ENCODE results near the gene PHAF1.
"Not testable (repeated sequence)": the region's sequence is repeated elsewhere in the genome, so short reads cannot be mapped to it uniquely, and the experiment has no call there.

Gene PHAF1

DNA sequence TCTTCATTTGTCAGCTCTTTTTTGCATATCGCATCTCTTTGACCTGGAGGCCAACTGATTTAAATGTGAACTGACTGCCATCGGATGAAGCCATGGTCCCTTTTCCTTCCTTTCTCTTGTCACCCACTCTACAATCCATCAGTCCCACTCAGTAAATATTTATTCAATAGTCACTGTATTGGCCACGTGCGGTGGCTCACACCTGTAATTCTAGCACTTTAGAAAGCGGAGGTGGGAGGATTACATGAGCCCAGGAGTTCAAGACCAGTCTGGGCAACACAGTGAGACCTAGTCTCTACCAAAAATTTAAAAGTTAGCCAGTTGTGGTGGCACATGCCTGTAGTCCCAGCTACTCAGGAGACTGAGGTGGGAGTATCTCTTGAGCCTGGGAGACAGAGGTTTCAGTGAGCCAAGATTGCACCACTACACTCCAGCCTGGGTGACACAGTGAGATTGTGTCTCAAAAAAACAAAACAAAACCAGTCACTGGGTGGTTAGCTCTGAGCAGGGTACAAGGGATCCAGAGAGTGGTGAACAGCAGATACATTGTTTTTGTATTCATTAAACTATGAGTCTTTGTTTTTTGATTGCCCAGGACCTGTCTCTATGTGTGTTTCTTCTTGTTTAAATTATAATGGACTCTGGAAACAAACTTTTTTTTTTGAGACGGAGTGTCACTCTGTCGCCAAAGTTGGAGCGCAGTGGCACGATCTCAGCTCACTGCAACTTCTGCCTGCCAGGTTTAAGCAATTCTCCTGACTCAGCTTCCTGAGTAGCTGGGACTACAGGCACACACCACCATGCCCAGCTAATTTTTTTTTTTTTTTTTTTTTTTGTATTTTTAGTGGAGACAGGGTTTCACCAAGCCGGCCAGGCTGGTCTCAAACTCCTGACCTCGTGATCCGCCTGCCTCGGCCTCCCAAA is 6.9 kb downstream of the PHAF1 start:
- Histone ChIP-seq H3K27me3 (replicated peaks; ENCODE audit: control insufficient read depth, insufficient read depth, low read length, poor library complexity, severe bottlenecking) (no peaks in the 10 kb centered on the region), H3K4me3 (ENCODE audit: insufficient read depth, low read depth, low read length, poor library complexity, severe bottlenecking) (no peak overlapping the region), H3K27ac (ENCODE audit: insufficient read depth, low read length, poor library complexity, severe bottlenecking) (no peak overlapping the region), H3K36me3 (ENCODE audit: control insufficient read depth, insufficient read depth, low read length) (peaks cover 11% of the 10 kb centered on the region), H3K4me1 (ENCODE audit: control insufficient read depth, insufficient read depth, low read length, poor library complexity, severe bottlenecking) (peaks cover 4% of the 10 kb centered on the region), H3K9me3 (ENCODE audit: control insufficient read depth, low read length) (no peaks in the 10 kb centered on the region)
- no peak for DNase-seq

DNA sequence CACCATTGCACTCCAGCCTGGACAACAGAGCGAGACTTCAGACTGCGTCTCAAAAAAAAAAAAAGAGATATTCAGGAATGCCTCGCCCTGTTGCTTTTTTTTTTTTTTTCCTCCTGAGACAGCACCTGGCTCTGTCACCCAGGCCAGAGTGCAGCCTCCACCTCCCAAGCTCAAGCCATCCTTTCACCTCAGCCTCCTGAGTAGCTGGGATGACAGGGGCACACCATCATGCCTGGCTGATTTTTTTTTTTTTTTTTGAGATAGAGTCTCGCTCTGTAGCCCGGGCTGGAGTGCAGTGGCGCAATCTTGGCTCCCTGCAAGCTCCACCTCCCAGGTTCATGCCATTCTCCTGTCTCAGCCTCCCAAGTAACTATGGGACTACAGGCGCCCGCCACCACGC is 8.0 kb downstream of the PHAF1 start:
- Histone ChIP-seq H3K4me1 (ENCODE audit: control insufficient read depth, insufficient read depth, low read length, poor library complexity, severe bottlenecking) (no peaks in the 10 kb centered on the region), H3K27ac (ENCODE audit: insufficient read depth, low read length, poor library complexity, severe bottlenecking) (no peak overlapping the region), H3K36me3 (ENCODE audit: control insufficient read depth, insufficient read depth, low read length) (peaks cover 14% of the 10 kb centered on the region), H3K9me3 (ENCODE audit: control insufficient read depth, low read length) (no peaks in the 10 kb centered on the region), H3K27me3 (replicated peaks; ENCODE audit: control insufficient read depth, insufficient read depth, low read length, poor library complexity, severe bottlenecking) (no peaks in the 10 kb centered on the region), H3K4me3 (ENCODE audit: insufficient read depth, low read depth, low read length, poor library complexity, severe bottlenecking) (no peak overlapping the region)
- no peak for DNase-seq

DNA sequence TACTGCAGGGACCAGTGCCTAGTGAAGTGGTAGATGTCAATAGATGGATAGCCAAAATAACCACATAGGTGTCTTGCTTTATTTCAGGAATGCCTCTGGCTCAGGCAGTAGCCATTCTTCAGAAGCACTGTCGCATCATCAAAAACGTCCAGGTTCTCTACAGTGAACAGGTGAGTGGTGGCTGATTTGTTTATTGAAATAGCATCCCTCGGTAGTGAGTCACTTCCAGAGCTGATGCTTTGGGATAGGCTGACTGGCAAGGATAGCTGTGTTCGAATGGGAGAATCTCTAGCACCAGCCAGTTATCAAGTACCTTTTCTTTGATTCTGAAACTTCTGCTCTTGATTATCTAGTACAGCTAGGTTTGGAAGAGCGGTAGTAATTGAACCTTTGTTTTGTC is 10.3 kb downstream of the PHAF1 start:
- Histone ChIP-seq H3K4me1 (ENCODE audit: control insufficient read depth, insufficient read depth, low read length, poor library complexity, severe bottlenecking) (no peaks in the 10 kb centered on the region), H3K27me3 (replicated peaks; ENCODE audit: control insufficient read depth, insufficient read depth, low read length, poor library complexity, severe bottlenecking) (no peaks in the 10 kb centered on the region), H3K27ac (ENCODE audit: insufficient read depth, low read length, poor library complexity, severe bottlenecking) (no peak overlapping the region), H3K4me3 (ENCODE audit: insufficient read depth, low read depth, low read length, poor library complexity, severe bottlenecking) (no peak overlapping the region), H3K36me3 (ENCODE audit: control insufficient read depth, insufficient read depth, low read length) (peaks cover 18% of the 10 kb centered on the region), H3K9me3 (ENCODE audit: control insufficient read depth, low read length) (no peaks in the 10 kb centered on the region)
- DNase-seq, result no peak

DNA sequence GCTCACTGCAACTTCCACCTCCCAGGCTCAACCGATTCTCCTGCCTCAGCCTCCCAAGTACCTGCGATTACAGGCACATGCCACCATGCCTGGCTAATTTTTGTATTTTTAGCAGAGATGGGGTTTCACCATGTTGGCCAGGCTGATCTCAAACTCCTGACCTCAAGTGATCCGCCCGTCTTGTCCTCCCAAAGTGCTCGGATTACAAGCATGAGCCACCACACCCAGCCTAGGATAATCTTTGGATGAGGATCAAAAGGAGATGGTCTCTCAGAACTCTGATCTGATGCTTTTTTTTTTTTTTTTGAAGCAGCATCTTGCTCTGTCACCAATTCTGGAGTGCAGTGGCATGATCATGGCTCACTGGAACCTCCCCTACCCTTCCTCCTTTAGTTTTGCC is 13.1 kb downstream of the PHAF1 start:
- not testable (repeated sequence) for DNase-seq; H3K27me3 ChIP-seq (replicated peaks; ENCODE audit: control insufficient read depth, insufficient read depth, low read length, poor library complexity, severe bottlenecking); H3K4me3 ChIP-seq (ENCODE audit: insufficient read depth, low read depth, low read length, poor library complexity, severe bottlenecking); H3K9me3 ChIP-seq (ENCODE audit: control insufficient read depth, low read length); H3K27ac ChIP-seq (ENCODE audit: insufficient read depth, low read length, poor library complexity, severe bottlenecking); H3K4me1 ChIP-seq (ENCODE audit: control insufficient read depth, insufficient read depth, low read length, poor library complexity, severe bottlenecking)
- peaks cover 18% of the 10 kb centered on the region for H3K36me3 ChIP-seq (ENCODE audit: control insufficient read depth, insufficient read depth, low read length)

DNA sequence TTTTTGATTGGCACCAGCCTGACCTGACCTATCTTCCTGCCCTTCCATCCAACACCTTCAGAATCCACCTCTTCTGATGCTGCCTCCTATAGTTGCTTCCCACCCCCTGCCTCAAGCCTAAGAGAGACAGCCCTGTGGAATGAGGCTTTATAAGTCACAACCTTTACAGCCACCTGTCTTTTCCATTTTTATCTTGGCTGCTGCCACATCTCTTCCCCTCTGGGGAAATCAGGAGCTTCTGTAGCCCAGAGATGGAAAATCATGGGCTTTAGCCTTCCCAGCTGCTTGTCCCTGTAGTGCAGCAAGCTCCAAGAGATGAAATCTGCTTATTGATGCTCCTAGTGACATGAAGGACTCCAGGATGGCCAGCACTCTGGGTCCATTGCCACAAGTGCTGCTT is 18.7 kb downstream of the PHAF1 start:
- H3K36me3 ChIP-seq (ENCODE audit: control insufficient read depth, insufficient read depth, low read length), result peaks cover 30% of the 10 kb centered on the region
- no peak overlapping the region for H3K27ac ChIP-seq (ENCODE audit: insufficient read depth, low read length, poor library complexity, severe bottlenecking)
- no peaks in the 10 kb centered on the region for H3K9me3 ChIP-seq (ENCODE audit: control insufficient read depth, low read length)
- H3K4me3 ChIP-seq (ENCODE audit: insufficient read depth, low read depth, low read length, poor library complexity, severe bottlenecking), result no peak overlapping the region
- H3K27me3 ChIP-seq (replicated peaks; ENCODE audit: control insufficient read depth, insufficient read depth, low read length, poor library complexity, severe bottlenecking), result no peaks in the 10 kb centered on the region
- DNase-seq, result no peak
- H3K4me1 ChIP-seq (ENCODE audit: control insufficient read depth, insufficient read depth, low read length, poor library complexity, severe bottlenecking), result no peaks in the 10 kb centered on the region

DNA sequence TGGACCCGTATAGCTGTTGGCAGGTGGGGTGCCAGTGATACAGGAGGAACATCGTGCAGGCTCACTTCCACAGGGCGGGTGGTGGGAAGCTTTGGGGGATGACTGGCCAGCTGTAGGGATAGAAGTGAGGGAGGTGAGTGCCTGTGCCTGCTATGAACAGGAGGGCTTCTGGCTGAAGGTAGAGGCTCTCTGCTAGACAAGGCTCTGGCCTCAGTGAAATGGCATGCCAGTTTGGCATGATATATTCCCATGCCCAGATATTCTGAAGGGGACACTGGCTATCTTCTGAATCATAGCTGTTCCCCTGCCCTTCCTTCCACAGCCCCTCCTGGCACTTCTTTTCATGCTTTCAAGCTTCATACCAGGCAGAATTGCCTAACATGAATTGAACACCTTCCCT is 19.1 kb downstream of the PHAF1 start:
- Histone ChIP-seq H3K36me3 (ENCODE audit: control insufficient read depth, insufficient read depth, low read length) (peaks cover 30% of the 10 kb centered on the region), H3K4me1 (ENCODE audit: control insufficient read depth, insufficient read depth, low read length, poor library complexity, severe bottlenecking) (no peaks in the 10 kb centered on the region)
- DNase-seq, result no peak

DNA sequence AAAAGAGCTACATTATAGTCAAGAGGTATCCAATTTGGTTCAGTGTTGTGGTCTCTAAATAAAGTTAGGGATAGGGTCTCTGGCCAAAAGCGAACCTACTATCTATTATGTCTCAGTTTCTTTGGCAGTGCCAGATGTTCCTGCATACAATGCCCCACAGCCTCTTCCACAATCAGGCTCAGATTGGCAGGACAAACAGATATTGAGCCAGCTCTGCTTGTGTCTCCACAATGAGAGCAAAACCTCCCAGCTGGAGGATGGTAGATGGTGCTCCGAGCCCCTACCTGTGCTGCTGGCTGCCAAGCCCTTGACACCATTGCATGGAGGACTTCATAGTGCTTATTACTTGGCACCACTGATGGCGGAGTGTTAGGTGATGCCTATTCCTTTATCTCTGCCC is 19.7 kb downstream of the PHAF1 start:
- H3K9me3 ChIP-seq (ENCODE audit: control insufficient read depth, low read length), result no peaks in the 10 kb centered on the region
- no peaks in the 10 kb centered on the region for H3K4me1 ChIP-seq (ENCODE audit: control insufficient read depth, insufficient read depth, low read length, poor library complexity, severe bottlenecking)
- H3K4me3 ChIP-seq (ENCODE audit: insufficient read depth, low read depth, low read length, poor library complexity, severe bottlenecking), result no peak overlapping the region
- no peak for DNase-seq
- no peaks in the 10 kb centered on the region for H3K27me3 ChIP-seq (replicated peaks; ENCODE audit: control insufficient read depth, insufficient read depth, low read length, poor library complexity, severe bottlenecking)
- H3K36me3 ChIP-seq (ENCODE audit: control insufficient read depth, insufficient read depth, low read length), result peaks cover 30% of the 10 kb centered on the region
- no peak overlapping the region for H3K27ac ChIP-seq (ENCODE audit: insufficient read depth, low read length, poor library complexity, severe bottlenecking)

More for the DNA sequence above, 19.1 kb downstream of the PHAF1 start:
- Histone ChIP-seq H3K4me3 (ENCODE audit: insufficient read depth, low read depth, low read length, poor library complexity, severe bottlenecking) (no peak overlapping the region), H3K27ac (ENCODE audit: insufficient read depth, low read length, poor library complexity, severe bottlenecking) (no peak overlapping the region), H3K9me3 (ENCODE audit: control insufficient read depth, low read length) (no peaks in the 10 kb centered on the region), H3K27me3 (replicated peaks; ENCODE audit: control insufficient read depth, insufficient read depth, low read length, poor library complexity, severe bottlenecking) (no peaks in the 10 kb centered on the region)

DNA sequence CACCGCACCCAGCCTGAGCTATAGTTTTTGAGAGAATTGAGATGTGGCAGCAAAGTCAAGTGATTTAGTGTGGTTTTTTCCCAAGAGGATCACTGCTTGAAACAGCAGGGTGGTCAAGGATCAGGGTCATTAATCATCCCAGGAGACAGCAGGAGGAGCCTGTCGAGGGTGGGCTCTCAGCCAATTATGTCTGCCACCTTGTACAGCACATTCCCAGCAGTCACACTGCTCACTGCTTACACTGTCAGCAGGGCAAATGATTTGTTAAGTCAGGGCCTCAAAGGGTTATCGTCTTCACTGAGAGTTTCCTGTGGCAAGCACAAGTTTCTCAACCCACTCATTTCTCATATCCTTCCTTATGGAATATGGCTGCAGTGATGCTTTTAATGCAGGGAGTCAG is 27.9 kb downstream of the PHAF1 start:
- Histone ChIP-seq H3K4me3 (ENCODE audit: insufficient read depth, low read depth, low read length, poor library complexity, severe bottlenecking) (no peak overlapping the region), H3K9me3 (ENCODE audit: control insufficient read depth, low read length) (no peaks in the 10 kb centered on the region), H3K27ac (ENCODE audit: insufficient read depth, low read length, poor library complexity, severe bottlenecking) (no peak overlapping the region), H3K36me3 (ENCODE audit: control insufficient read depth, insufficient read depth, low read length) (peaks cover 70% of the 10 kb centered on the region), H3K4me1 (ENCODE audit: control insufficient read depth, insufficient read depth, low read length, poor library complexity, severe bottlenecking) (no peaks in the 10 kb centered on the region), H3K27me3 (replicated peaks; ENCODE audit: control insufficient read depth, insufficient read depth, low read length, poor library complexity, severe bottlenecking) (no peaks in the 10 kb centered on the region)
- DNase-seq, result no peak

DNA sequence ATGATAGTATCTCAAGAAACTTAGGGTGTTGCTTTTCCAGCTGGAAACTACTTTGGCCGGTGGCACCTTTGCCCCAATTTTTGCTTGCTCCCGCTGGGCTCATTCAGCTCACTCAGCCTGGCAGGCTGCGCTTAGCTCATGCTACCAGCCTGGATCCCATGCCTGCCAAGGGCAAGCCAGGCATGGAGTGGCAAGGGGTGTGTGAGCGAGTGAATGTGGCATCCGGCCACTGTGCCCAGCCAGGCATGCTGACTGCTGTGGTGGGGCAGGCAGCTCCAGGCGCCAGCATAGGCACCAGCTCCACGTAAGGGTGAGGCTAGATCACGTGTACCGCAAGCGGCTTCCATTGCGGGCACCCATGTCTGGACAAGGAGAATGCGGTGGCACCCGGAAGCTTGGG is 31.6 kb downstream of the PHAF1 start:
- Histone ChIP-seq H3K9me3 (ENCODE audit: control insufficient read depth, low read length) (no peaks in the 10 kb centered on the region), H3K4me1 (ENCODE audit: control insufficient read depth, insufficient read depth, low read length, poor library complexity, severe bottlenecking) (no peaks in the 10 kb centered on the region), H3K27me3 (replicated peaks; ENCODE audit: control insufficient read depth, insufficient read depth, low read length, poor library complexity, severe bottlenecking) (no peaks in the 10 kb centered on the region), H3K27ac (ENCODE audit: insufficient read depth, low read length, poor library complexity, severe bottlenecking) (no peak overlapping the region), H3K36me3 (ENCODE audit: control insufficient read depth, insufficient read depth, low read length) (peaks cover 78% of the 10 kb centered on the region), H3K4me3 (ENCODE audit: insufficient read depth, low read depth, low read length, poor library complexity, severe bottlenecking) (no peak overlapping the region)
- no peak for DNase-seq

DNA sequence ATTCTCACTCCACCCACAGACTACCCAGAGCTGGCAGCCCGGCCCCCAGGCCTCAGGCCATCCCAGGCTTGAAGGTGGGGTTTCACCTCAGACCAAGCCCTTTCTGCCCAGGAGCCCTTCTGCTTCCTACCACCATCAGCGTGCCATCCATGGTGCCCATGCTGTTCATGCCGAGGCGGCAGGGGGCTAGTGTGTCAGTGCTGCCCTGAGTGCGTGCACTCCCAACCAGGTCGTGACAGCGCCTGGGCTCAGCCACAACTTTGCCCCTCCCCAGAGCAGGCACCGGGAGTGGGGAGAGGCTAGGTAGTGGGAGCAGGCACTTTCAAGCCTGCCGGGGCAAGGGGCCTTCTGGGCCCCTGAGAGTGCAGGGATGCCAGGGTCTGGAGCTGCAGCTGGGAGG is 32.6 kb downstream of the PHAF1 start:
- H3K4me3 ChIP-seq (ENCODE audit: insufficient read depth, low read depth, low read length, poor library complexity, severe bottlenecking), result no peak overlapping the region
- no peak for DNase-seq
- no peak overlapping the region for H3K27ac ChIP-seq (ENCODE audit: insufficient read depth, low read length, poor library complexity, severe bottlenecking)
- no peaks in the 10 kb centered on the region for H3K4me1 ChIP-seq (ENCODE audit: control insufficient read depth, insufficient read depth, low read length, poor library complexity, severe bottlenecking)
- H3K9me3 ChIP-seq (ENCODE audit: control insufficient read depth, low read length), result no peaks in the 10 kb centered on the region
- H3K27me3 ChIP-seq (replicated peaks; ENCODE audit: control insufficient read depth, insufficient read depth, low read length, poor library complexity, severe bottlenecking), result no peaks in the 10 kb centered on the region
- peaks cover 83% of the 10 kb centered on the region for H3K36me3 ChIP-seq (ENCODE audit: control insufficient read depth, insufficient read depth, low read length)
